ENCODE results near the gene RAI1. TPM values are rescaled to one million over a fixed set of nuclear protein-coding genes. Genes with fewer than 3 reads are reported as not detected.

RAI1 gene
- total and polyA plus RNA-seq, 5 experiments from 2014 or later = 1.5 to 35.2 (median 4.0) TPM

- POLR2A ChIA-PET = interaction anchor here (3.2 kb wide), 1 partner anchor 33 kb away, joined by 7 read pairs; no protein-coding TSS in a partner anchor
Measured at GRCh38 chr17:17817552-17817947, 136.3 kb downstream of the RAI1 start.

DNA sequence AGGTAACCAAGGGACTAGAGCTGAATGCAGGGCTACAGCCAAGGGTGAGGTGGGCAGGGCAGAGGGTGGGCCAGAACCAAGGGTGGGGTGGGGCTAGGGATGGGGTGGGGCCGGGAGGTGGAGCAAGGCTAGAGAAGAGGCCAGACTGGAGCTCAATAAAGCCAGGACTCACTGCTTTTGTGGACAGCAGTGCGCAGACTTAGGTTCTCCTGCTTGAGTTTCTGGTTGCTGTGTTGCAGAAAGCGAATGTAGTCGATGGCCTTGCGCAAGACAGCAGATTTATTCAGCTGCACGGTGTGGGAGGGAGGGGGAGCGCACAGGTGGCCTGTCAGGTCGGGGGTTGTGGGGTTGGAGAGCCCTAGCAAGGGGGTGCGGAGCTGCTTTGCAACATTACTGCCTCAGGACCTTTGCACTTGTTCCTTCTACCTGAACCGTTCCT is 136.8 kb downstream of the RAI1 start:
- no peak for DNase-seq
- Mint-ChIP-seq H3K4me3 (no peak overlapping the region), H3K9me3 (no peaks in the 10 kb centered on the region), H3K4me1 (peaks cover 30 to 61% (median 49%) of the 10 kb centered on the region in 4 donors), H3K27ac (peak overlapping the region in 5 of 10 donors; percentile 60 to 80 (median 72)), H3K27me3 (no peaks in the 10 kb centered on the region), H3K36me3 (peaks cover 0 to 57% (median 5%) of the 10 kb centered on the region in 3 donors)
- ATAC-seq = no peak
- POLR2A ChIA-PET = interaction anchor here (11.8 kb wide), 1 partner anchor 17 kb away, joined by 166 read pairs; the partner anchor contains the start of gene SREBF1

More at GRCh38 chr17:17817552-17817947, 136.3 kb downstream of the RAI1 start:
- Mint-ChIP-seq H3K4me1 (peaks cover 25 to 58% (median 47%) of the 10 kb centered on the region in 4 donors), H3K27me3 (no peaks in the 10 kb centered on the region), H3K9me3 (no peaks in the 10 kb centered on the region), H3K4me3 (peak overlapping the region in 1 of 10 donors; percentile 12), H3K36me3 (peaks cover 0 to 61% (median 5%) of the 10 kb centered on the region in 3 donors), H3K27ac (peak overlapping the region in 2 of 10 donors; percentile 71 to 80)
- DNase-seq = no peak
- no peak for ATAC-seq

GRCh38 chr17:17819111-17819510 is 137.9 kb downstream of the RAI1 start:
- H3K9me3 Mint-ChIP-seq = no peaks in the 10 kb centered on the region
- ATAC-seq (no peak), DNase-seq (no peak)
- peak overlapping the region in 6 of 10 donors; percentile 36 to 94 (median 82) for H3K27ac Mint-ChIP-seq
- POLR2A ChIA-PET = interaction anchor here (0.6 to 11.8 kb wide), 3 partner anchors 16 to 39 kb away, joined by 3 to 166 read pairs (median 17); partner anchors contain the start of gene SREBF1
- peaks cover 0 to 53% (median 5%) of the 10 kb centered on the region in 3 donors for H3K36me3 Mint-ChIP-seq
- H3K4me3 Mint-ChIP-seq = peak overlapping the region in 6 of 10 donors; percentile 10 to 83 (median 75)
- H3K27me3 Mint-ChIP-seq = no peaks in the 10 kb centered on the region
- peaks cover 33 to 65% (median 54%) of the 10 kb centered on the region in 4 donors for H3K4me1 Mint-ChIP-seq

DNA sequence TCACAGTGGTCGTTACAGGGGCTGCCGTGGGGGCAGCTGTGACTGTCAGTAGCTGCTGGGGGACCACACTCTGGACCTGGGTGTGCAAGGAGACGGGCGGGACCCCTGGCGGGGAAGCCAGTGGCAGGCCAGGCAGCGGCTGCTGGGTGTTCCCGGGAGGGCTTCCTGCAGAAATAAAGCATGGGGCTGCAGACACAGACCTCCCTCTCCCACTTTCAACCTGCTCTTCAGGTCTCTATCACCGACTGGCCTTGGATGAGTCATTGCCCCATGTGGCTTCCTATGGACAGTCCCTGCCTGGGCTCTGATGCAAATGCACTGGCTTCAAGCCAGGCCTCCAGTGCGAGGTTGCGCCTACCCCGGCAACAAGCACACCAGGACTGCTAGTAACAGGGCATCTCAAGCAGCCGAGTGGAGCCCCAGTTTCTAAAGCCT is 138.3 kb downstream of the RAI1 start:
- H3K4me1 Mint-ChIP-seq = peaks cover 35 to 70% (median 58%) of the 10 kb centered on the region in 4 donors
- H3K27me3 Mint-ChIP-seq = no peaks in the 10 kb centered on the region
- DNase-seq = peak in 4 of 10 donors; percentile 42 to 59 (median 51)
- POLR2A ChIA-PET = interaction anchor here (0.7 to 11.8 kb wide), 4 partner anchors 16 to 127 kb away, joined by 3 to 166 read pairs (median 11); partner anchors contain the start of gene SREBF1
- peaks cover 0 to 48% (median 5%) of the 10 kb centered on the region in 3 donors for H3K36me3 Mint-ChIP-seq
- H3K27ac Mint-ChIP-seq = peak overlapping the region; percentile 68 to 94 (median 89)
- no peaks in the 10 kb centered on the region for H3K9me3 Mint-ChIP-seq
- ATAC-seq = peak; percentile 13 to 21
- peak overlapping the region; percentile 48 to 83 (median 76) for H3K4me3 Mint-ChIP-seq

GRCh38 chr17:17820046-17820445 is 138.8 kb downstream of the RAI1 start:
- no peaks in the 10 kb centered on the region for H3K9me3 Mint-ChIP-seq
- H3K4me3 Mint-ChIP-seq = peak overlapping the region; percentile 48 to 83 (median 76)
- ATAC-seq = no peak
- peaks cover 40 to 74% (median 63%) of the 10 kb centered on the region in 4 donors for H3K4me1 Mint-ChIP-seq
- no peaks in the 10 kb centered on the region for H3K27me3 Mint-ChIP-seq
- DNase-seq = peak in 1 of 10 donors; percentile 36
- peak overlapping the region; percentile 68 to 94 (median 89) for H3K27ac Mint-ChIP-seq
- peaks cover 0 to 43% (median 5%) of the 10 kb centered on the region in 3 donors for H3K36me3 Mint-ChIP-seq
- POLR2A ChIA-PET = interaction anchor here (0.6 to 11.8 kb wide), 5 partner anchors 15 to 127 kb away, joined by 3 to 166 read pairs (median 5); partner anchors contain the start of gene SREBF1

- ATAC-seq = no peak
- DNase-seq = no peak
- Mint-ChIP-seq H3K36me3 (peaks cover 0 to 39% (median 5%) of the 10 kb centered on the region in 3 donors), H3K9me3 (no peaks in the 10 kb centered on the region), H3K27me3 (no peaks in the 10 kb centered on the region), H3K27ac (peak overlapping the region; percentile 68 to 94 (median 88)), H3K4me1 (peaks cover 40 to 77% (median 67%) of the 10 kb centered on the region in 4 donors), H3K4me3 (peak overlapping the region; percentile 48 to 83 (median 76))
- POLR2A ChIA-PET = interaction anchor here (0.6 to 11.8 kb wide), 5 partner anchors 8 to 93 kb away, joined by 3 to 166 read pairs (median 5); partner anchors contain the start of gene SREBF1
Measured at GRCh38 chr17:17820463-17821158, 139.4 kb downstream of the RAI1 start.

DNA sequence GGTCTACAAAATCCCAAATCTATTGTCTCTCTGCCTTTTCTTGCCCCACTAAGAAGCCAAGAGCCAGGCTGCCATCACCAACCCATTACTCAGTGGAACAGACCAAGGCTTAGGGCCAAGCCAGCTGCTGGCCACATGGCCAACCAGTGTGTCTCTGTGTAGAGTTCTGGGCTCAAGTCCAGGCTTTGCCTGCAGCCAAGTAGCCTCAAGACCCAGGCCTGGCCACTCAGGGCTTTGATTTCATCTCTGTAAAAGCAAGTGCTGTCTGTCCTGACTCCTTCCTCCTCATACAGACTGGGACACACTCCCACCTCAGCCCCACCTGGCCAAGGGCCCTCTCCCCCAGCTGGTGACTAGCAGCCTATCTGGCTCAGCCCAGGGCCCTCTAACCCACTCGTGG is 140.9 kb downstream of the RAI1 start:
- H3K27ac Mint-ChIP-seq = peak overlapping the region in 8 of 10 donors; percentile 32 to 85 (median 67)
- DNase-seq = no peak

DNA sequence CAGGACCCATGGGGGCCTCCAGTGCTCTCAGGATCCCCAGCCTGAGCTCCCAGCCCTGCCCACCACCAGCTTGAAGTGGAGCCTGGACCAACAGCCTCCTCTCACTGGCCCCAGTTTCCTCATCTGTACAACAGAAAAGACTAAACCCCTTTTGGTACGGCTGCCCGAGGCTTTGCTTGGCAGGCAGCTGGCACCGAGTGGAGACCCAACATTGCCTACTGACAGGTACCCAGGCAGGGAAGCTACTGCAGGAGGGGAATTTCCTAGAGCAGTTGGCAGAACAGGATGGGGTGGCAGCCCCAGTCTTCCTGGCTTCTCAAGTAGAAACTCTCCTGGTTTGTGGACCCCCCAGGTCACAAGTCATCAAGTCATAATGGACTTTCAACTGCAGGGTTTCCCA is 141.4 kb downstream of the RAI1 start:
- DNase-seq (no peak), ATAC-seq (no peak)
- peaks cover 52 to 92% (median 87%) of the 10 kb centered on the region in 4 donors for H3K4me1 Mint-ChIP-seq
- POLR2A ChIA-PET = interaction anchor here (0.9 to 11.8 kb wide), 7 partner anchors 11 to 140 kb away, joined by 3 to 166 read pairs (median 4); partner anchors contain the start of gene SREBF1
- no peaks in the 10 kb centered on the region for H3K9me3 Mint-ChIP-seq
- H3K27me3 Mint-ChIP-seq = no peaks in the 10 kb centered on the region
- peak overlapping the region in 8 of 10 donors; percentile 63 to 85 (median 72) for H3K27ac Mint-ChIP-seq
- peak overlapping the region; percentile 62 to 84 (median 73) for H3K4me3 Mint-ChIP-seq
- H3K36me3 Mint-ChIP-seq = peaks cover 0 to 30% (median 5%) of the 10 kb centered on the region in 3 donors

More for the DNA sequence above, 140.9 kb downstream of the RAI1 start:
- POLR2A ChIA-PET = interaction anchor here (0.8 to 11.8 kb wide), 9 partner anchors 10 to 140 kb away, joined by 3 to 166 read pairs (median 4); partner anchors contain the start of gene SREBF1
- Mint-ChIP-seq H3K27me3 (no peaks in the 10 kb centered on the region), H3K9me3 (no peaks in the 10 kb centered on the region), H3K4me1 (peaks cover 52 to 89% (median 83%) of the 10 kb centered on the region in 4 donors), H3K36me3 (peaks cover 0 to 31% (median 5%) of the 10 kb centered on the region in 3 donors), H3K4me3 (peak overlapping the region; percentile 36 to 84 (median 73))
- ATAC-seq = no peak

- peak; percentile 66 to 86 (median 80) for DNase-seq
- ATAC-seq = peak; percentile 79 to 82
- Mint-ChIP-seq H3K4me3 (peak overlapping the region; percentile 75 to 88 (median 84)), H3K4me1 (peaks cover 56 to 96% (median 95%) of the 10 kb centered on the region in 4 donors), H3K27me3 (no peaks in the 10 kb centered on the region), H3K27ac (peak overlapping the region; percentile 73 to 98 (median 94)), H3K9me3 (no peaks in the 10 kb centered on the region), H3K36me3 (peaks cover 0 to 27% (median 4%) of the 10 kb centered on the region in 3 donors)
- POLR2A ChIA-PET = interaction anchor here (0.7 to 11.8 kb wide), 4 partner anchors 12 to 31 kb away, joined by 3 to 166 read pairs (median 6); partner anchors contain the start of gene SREBF1
Measured at GRCh38 chr17:17823433-17824118, 142.3 kb downstream of the RAI1 start.

- Mint-ChIP-seq H3K27ac (peak overlapping the region; percentile 73 to 98 (median 94)), H3K4me1 (peaks cover 54 to 95% (median 92%) of the 10 kb centered on the region in 4 donors), H3K9me3 (no peaks in the 10 kb centered on the region), H3K36me3 (peaks cover 0 to 22% (median 0%) of the 10 kb centered on the region in 3 donors), H3K27me3 (no peaks in the 10 kb centered on the region), H3K4me3 (peak overlapping the region; percentile 75 to 88 (median 82))
- POLR2A ChIA-PET = interaction anchor here (2.4 to 11.8 kb wide), 2 partner anchors 11 to 26 kb away, joined by 19 to 166 read pairs; partner anchors contain the start of gene SREBF1
- peak in 1 of 10 donors; percentile 46 for DNase-seq
- ATAC-seq = peak; percentile 4 to 43
Measured at GRCh38 chr17:17824119-17824782, 143.0 kb downstream of the RAI1 start.

All from naive thymus-derived CD8-positive, alpha-beta T cell (primary cell).